ENCODE results near the gene ALK.

Gene ALK

GRCh38 chr2:29519338-29519925 is 402.0 kb downstream of the ALK start:
- Histone ChIP-seq H3K4me3 (ENCODE audit: low read depth, low read length) (no peak overlapping the region), H3K36me3 (ENCODE audit: control insufficient read depth in 2 of 2, insufficient read depth in 1 of 2, low read length in 2 of 2) (no peaks in the 10 kb centered on the region), H3K9me3 (ENCODE audit: control insufficient read depth, insufficient read depth, low read depth, low read length) (no peaks in the 10 kb centered on the region), H3K4me1 (ENCODE audit: control insufficient read depth, insufficient read depth, low read length) (no peaks in the 10 kb centered on the region), H3K27ac (ENCODE audit: extremely low read depth, low read depth, low read length) (no peak overlapping the region)
- TF ChIP-seq ZNF138 (tag by site-specific recombination; IDR thresholded peaks at IDR 0.05; ENCODE audit: borderline replicate concordance) (no peak), ZNF785 (tag by site-specific recombination; IDR thresholded peaks at IDR 0.05) (no peak), ATF2 (tag by site-specific recombination; IDR thresholded peaks at IDR 0.05; ENCODE audit: low read depth) (no peak), ZNF596 (tag by site-specific recombination; IDR thresholded peaks at IDR 0.05) (no peak), YY2 (tag by site-specific recombination; IDR thresholded peaks at IDR 0.05) (no peak), ZNF645 (tag by site-specific recombination; IDR thresholded peaks at IDR 0.05) (no peak), REPIN1 (tag by site-specific recombination; IDR thresholded peaks at IDR 0.05; ENCODE audit: low read depth) (no peak), ZNF747 (tag by site-specific recombination; IDR thresholded peaks at IDR 0.05) (no peak), ZNF548 (tag by site-specific recombination; IDR thresholded peaks at IDR 0.05) (no peak), ZNF214 (tag by site-specific recombination; IDR thresholded peaks at IDR 0.05; ENCODE audit: borderline replicate concordance) (no peak), ZNF580 (tag by site-specific recombination; IDR thresholded peaks at IDR 0.05) (no peak), ZSCAN18 (tag by site-specific recombination; IDR thresholded peaks at IDR 0.05) (no peak), ZNF133 (tag by site-specific recombination; IDR thresholded peaks at IDR 0.05) (no peak), ZNF2 (tag by site-specific recombination; IDR thresholded peaks at IDR 0.05) (no peak), ZXDB (tag by site-specific recombination; IDR thresholded peaks at IDR 0.05) (no peak), ZBTB1 (tag by site-specific recombination; IDR thresholded peaks at IDR 0.05) (no peak), HIC1 (tag by site-specific recombination; IDR thresholded peaks at IDR 0.05) (no peak), ZNF843 (tag by site-specific recombination; IDR thresholded peaks at IDR 0.05) (no peak), ZNF792 (tag by site-specific recombination; IDR thresholded peaks at IDR 0.05) (no peak), ZBTB17 (tag by site-specific recombination; IDR thresholded peaks at IDR 0.05) (no peak)
- CTCF ChIA-PET, result no interaction called here
- POLR2A ChIA-PET, result no interaction called here

All from HEK293 (cell line).